Heart left ventricle (tissue), 13 donors: Measurements from ENCODE around the gene CELSR1.

Experiments
- CTCF ChIP-seq, 12 donors: fragments of 200-600 bp; sonication (generic) in 4 of 12; IDR thresholded peaks; one replicate each; pipeline versions ENCODE4 v1.5.0 to v1.8.0; 2018 to 2022; ENCODE audit warnings: antibody characterized with exemption in 12 of 12, mild to moderate bottlenecking in 5 of 12
- POLR2A ChIP-seq, 2 donors: fragments of 450-650 bp; IDR thresholded peaks; one replicate each; pipeline ENCODE4 v1.6.1; 2017; ENCODE audit warnings: antibody characterized with exemption in 2 of 2, mild to moderate bottlenecking in 2 of 2, moderate library complexity in 2 of 2
- donor health status: ischemic (EF 13 %, LVEDD 7.1; RV severe dilation, severe dysfunction).
- donor health status: DM: no; HTN: yes; CAD: no.
- donor health status: DM: no; HTN: no; CAD: no.
- donor health status: ischemic (EF 25% LVEDD 6.9; RV normal size, moderate dysfunction).
- donor health status: ischemic (EF 25% LVEDD 5.7; RV mildly dilated, moderate dysfunction).
- donor health status: ischemic (EF 35%, LVEDD 5.7; RV mildly dilated, moderate dysfunction).
- donor health status: nonischemic (EF 11% LVEDD 7.7; RV severe dilation, severe dysfunction).
- donor health status: DM: yes; HTN: yes; CAD: no.
- donor health status: PGD.
- donor health status: ischemic (EF 29% LVEDD 5.4; RV normal size, mild dysfunction).
- donor health status: nonischemic (EF 23%, LVEDD 6.1; RV moderate dilation, normal function).

GRCh38 chr22:46349681-46350080, 187.7 kb downstream of the CELSR1 start:
- TF ChIP-seq POLR2A (IDR thresholded peaks at IDR 0.05) (no peak), CTCF (IDR thresholded peaks at IDR 0.05) (no peak)
